Thymus (tissue), 11 donors: ENCODE measurements around the gene GARRE1. TPM values are rescaled to one million over a fixed set of nuclear protein-coding genes. Genes with fewer than 3 reads are reported as not detected.
A peak's percentile ranks its signal among the peaks of the same experiment; 100 is the strongest.

Experiments used
- DNase-seq, 9 donors: peaks; one replicate each; pipeline ENCODE4 v3.0.0-alpha.2; 2013; ENCODE audit warnings: low spot score in 9 of 9, low read depth in 6 of 9, missing footprints in 1 of 9
- H3K27ac ChIP-seq, 2 donors: one replicate each; pipeline ENCODE4 v1.5.1; 2013; ENCODE audit warnings: control low read depth in 1 of 2, low read depth in 1 of 2, low read length in 1 of 2, mild to moderate bottlenecking in 1 of 2, moderate library complexity in 1 of 2
- H3K27me3 ChIP-seq, 2 donors: one replicate each; pipeline ENCODE4 v1.5.1; 2013; ENCODE audit warnings: low read length in 1 of 2; ENCODE audit not compliant: control insufficient read depth in 2 of 2, insufficient read depth in 1 of 2
- H3K36me3 ChIP-seq, 2 donors: one replicate each; pipeline ENCODE4 v1.5.1; 2013; ENCODE audit warnings: low read length in 1 of 2, mild to moderate bottlenecking in 1 of 2, moderate library complexity in 1 of 2; ENCODE audit not compliant: control insufficient read depth in 2 of 2, insufficient read depth in 2 of 2
- H3K4me1 ChIP-seq, 2 donors: one replicate each; pipeline ENCODE4 v1.5.1; 2013; ENCODE audit warnings: low read length in 2 of 2; ENCODE audit not compliant: control insufficient read depth in 2 of 2, insufficient read depth in 2 of 2
- H3K4me3 ChIP-seq, 2 donors: one replicate each; pipeline ENCODE4 v1.5.1; 2013; ENCODE audit warnings: low read length in 2 of 2, control low read depth in 1 of 2, mild to moderate bottlenecking in 1 of 2
- H3K9me3 ChIP-seq, 2 donors: one replicate each; pipeline ENCODE4 v1.5.1; 2013; ENCODE audit warnings: low read length in 1 of 2, mild to moderate bottlenecking in 1 of 2; ENCODE audit not compliant: control insufficient read depth in 2 of 2, insufficient read depth in 1 of 2
- WGBS: extraction: QIAGEN DNeasy Blood & Tissue Kit; methylation state at CpG from one replicate; pipeline ENCODE4 v1.1.7; 2013; 5-methylcytosine and 5-hydroxymethylcytosine counted together
- polyA plus RNA-seq: library from polyadenylated mRNA; stranded (reverse); fragments of 200-250 nt; gene quantifications from one replicate; pipeline ENCODE4 v1.2.3, GENCODE V29; 2013
- total RNA-seq: library from RNA; stranded (reverse); fragments of 120-200 nt; gene quantifications from one replicate; pipeline ENCODE4 v1.2.4, GENCODE V29; 2013
- donor health status: healthy.

Gene GARRE1
- total and polyA plus RNA-seq, 2 donors: 7.4 to 12.3 TPM

DNA sequence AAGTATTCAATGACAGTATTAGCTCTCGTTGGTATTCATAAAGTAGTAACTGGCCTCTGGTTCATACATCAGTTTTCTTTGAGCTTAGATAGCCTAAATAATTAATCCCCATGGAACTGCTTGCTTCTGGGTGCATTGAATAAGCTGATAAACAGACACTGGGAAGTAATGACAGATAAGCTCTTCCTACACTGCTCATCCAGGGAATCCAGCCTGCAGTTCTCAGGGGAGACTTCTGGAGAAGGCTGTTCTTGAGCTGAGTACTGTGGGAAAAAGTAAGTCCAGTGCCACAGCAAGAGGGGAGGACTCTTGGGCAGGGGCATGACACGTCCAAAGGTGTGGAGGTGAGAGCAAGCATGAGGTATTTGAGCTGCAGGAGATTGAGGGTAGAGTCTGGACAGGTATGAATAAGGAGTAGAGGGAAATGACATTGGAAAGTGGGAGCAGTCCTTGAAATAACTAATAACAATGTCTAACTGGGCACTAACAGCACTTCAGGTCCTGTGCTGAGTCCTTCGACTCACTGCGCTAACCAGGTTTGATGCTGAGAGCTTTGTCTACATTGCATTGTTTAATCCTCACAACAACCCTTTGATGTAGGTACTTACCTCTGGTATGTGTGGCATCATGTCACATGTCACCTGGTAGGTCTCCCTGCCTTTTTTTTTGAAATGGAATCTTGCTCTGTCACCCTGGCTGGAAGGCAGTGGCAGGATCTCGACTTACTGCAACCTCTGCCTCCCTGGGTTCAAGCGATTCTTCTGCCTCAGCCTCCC, 7.2 kb downstream of the GARRE1 start:
- H3K4me1 ChIP-seq: peaks cover 0 to 2% of the 10 kb centered on the region in 2 donors
- WGBS: 95% methylated on average over 6 of the region's 6 CpGs
- DNase-seq: no peak
- no peaks in the 10 kb centered on the region for H3K9me3 ChIP-seq
- no peaks in the 10 kb centered on the region for H3K27me3 ChIP-seq
- H3K27ac ChIP-seq: no peak overlapping the region
- H3K36me3 ChIP-seq: peaks cover 0 to 6% of the 10 kb centered on the region in 2 donors
- no peak overlapping the region for H3K4me3 ChIP-seq

DNA sequence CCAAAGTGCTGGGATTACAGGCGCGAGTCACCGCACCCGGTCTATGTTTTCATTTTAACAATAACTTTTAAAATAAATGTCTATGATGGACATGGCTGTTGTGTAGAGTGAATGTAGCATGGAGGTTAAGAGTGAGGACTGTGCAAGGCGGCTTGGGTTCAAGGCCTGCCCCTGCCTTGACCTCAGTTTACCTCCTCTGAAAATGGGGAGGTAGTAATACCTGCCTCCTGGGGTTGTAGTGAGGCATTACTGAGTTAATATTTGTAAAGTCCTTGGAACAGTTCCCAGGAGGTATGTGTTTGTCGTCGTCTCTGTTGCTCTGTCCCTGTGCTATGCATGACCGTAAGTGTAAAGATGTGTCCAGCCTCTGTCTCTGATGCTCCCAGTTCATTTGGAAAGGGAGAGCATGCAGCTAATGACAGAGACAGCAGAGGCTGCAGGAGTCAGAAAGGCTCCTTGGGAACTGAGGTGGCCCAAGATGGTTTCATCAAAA, 9.4 kb downstream of the GARRE1 start:
- no peak overlapping the region for H3K4me3 ChIP-seq
- peaks cover 0 to 9% of the 10 kb centered on the region in 2 donors for H3K36me3 ChIP-seq
- 96% methylated on average over 8 of the region's 8 CpGs for WGBS
- H3K4me1 ChIP-seq: peaks cover 0 to 2% of the 10 kb centered on the region in 2 donors
- no peak overlapping the region for H3K27ac ChIP-seq
- no peaks in the 10 kb centered on the region for H3K9me3 ChIP-seq
- no peaks in the 10 kb centered on the region for H3K27me3 ChIP-seq
- no peak for DNase-seq

DNA sequence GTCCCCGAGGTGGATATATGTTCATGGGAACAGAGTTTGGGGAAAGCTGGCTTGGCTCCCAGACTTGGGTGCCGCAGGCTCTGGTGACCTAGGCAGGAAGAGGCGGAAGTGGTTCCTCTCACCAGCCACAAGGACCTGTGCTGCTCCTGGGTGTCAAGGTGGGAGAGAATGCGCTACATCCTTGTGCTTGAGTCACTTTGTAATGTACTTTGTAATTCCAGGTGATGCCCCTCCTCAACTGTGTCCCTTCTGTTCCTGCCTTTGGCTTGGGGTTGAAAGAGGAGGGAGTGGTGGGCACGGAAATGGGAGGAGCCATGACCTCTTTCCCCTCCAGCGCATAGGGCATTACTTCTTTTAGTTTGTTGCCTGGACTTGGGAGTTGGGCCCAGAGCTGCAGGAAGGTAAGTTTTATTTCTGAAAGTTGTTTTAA, 10.9 kb downstream of the GARRE1 start:
- Histone ChIP-seq H3K9me3 (no peaks in the 10 kb centered on the region), H3K4me1 (peaks cover 2 to 13% of the 10 kb centered on the region in 2 donors)
- 92% methylated on average over 6 of the region's 6 CpGs for WGBS

DNA sequence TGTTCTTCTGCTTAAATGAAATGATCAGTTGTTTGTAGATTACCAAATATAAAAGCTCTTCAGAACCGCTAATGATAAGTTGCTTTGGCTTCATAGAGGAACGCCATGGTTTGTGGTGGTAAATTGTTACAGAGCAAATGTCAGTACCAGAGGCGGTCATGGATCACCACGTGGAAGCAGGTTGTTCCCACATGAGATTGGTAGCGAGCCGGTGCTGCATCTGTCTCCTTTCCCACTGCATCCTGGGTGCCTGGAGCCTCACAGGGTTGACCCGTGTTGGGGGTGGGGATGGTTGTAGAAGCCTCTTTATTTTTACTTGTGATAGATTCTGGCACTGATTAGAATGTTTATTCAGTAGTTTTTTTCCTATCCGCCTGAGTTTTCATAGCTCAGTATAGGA, 14.7 kb downstream of the GARRE1 start:
- Histone ChIP-seq H3K36me3 (peaks cover 0 to 9% of the 10 kb centered on the region in 2 donors), H3K9me3 (no peaks in the 10 kb centered on the region), H3K4me3 (no peak overlapping the region), H3K27me3 (no peaks in the 10 kb centered on the region), H3K27ac (peak overlapping the region in 1 of 2 donors; percentile 59), H3K4me1 (peaks cover 2 to 21% of the 10 kb centered on the region in 2 donors)
- WGBS: 83% methylated on average over 8 of the region's 8 CpGs
- DNase-seq: no peak

More for the DNA sequence above, 10.9 kb downstream of the GARRE1 start:
- H3K27ac ChIP-seq: no peak overlapping the region
- no peak for DNase-seq
- H3K36me3 ChIP-seq: peaks cover 0 to 9% of the 10 kb centered on the region in 2 donors
- H3K4me3 ChIP-seq: no peak overlapping the region
- H3K27me3 ChIP-seq: no peaks in the 10 kb centered on the region

DNA sequence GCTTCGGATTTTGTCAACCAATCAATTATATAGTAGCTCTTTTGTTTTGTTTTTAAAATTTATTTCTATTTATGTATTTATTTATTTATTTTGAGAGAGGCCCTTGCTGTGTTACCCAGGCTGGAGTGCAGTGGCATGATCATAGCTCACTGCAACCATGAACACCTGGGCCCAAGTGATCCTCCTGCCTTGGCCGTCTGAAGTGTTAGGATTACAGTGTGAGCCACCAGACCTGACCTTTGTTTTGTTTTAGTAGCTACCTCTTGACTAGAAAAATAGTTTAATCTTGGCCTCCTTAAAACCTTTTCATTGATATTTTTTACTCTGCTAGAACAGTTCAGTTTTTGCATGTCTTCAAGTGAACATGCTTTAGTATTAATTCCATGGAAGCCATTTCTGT, 15.1 kb downstream of the GARRE1 start:
- Histone ChIP-seq H3K9me3 (no peaks in the 10 kb centered on the region), H3K27me3 (no peaks in the 10 kb centered on the region), H3K4me3 (no peak overlapping the region), H3K4me1 (peaks cover 6 to 21% of the 10 kb centered on the region in 2 donors), H3K27ac (peak overlapping the region; percentile 75 to 84), H3K36me3 (peaks cover 0 to 9% of the 10 kb centered on the region in 2 donors)
- no peak for DNase-seq
- 52% methylated on average over 2 of the region's 2 CpGs for WGBS

DNA sequence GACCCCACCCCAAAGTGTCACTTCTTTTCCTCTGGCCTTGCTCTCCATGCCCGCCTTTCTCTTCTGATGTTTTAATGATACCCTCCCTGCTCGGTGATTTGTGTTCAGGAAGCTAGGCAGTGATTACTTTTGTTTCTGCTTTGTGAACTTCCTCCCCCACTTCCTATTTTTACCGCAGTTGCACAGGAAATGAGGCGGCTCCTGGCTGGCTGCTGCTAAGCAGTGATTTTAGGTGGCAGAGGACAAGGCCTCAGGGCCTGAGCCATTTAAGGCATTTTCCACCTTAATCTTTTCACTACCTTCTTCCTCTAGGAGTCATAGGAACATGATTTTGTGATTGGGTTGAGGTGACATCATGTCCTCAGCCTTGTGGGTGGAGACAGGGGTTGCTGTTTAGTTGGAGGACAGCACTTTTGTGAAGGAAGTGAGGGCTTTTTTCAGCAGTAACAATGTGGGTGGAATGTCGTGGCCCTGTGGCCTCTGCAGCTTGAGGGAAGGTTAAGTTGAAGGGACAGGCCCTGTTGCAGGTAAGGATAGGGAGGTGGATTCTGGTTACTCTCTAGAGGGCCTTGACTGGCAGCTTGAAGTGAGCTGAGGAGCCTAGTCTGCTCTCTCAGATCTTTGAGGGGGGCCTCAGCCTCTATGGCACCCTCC, 15.7 kb downstream of the GARRE1 start:
- no peaks in the 10 kb centered on the region for H3K27me3 ChIP-seq
- H3K4me3 ChIP-seq: peak overlapping the region in 1 of 2 donors; percentile 18
- peaks cover 7 to 20% of the 10 kb centered on the region in 2 donors for H3K4me1 ChIP-seq
- DNase-seq: peak in 7 of 9 donors; percentile 26 to 80 (median 52)
- 13% methylated on average over 5 of the region's 5 CpGs for WGBS
- peak overlapping the region; percentile 84 to 90 for H3K27ac ChIP-seq
- no peaks in the 10 kb centered on the region for H3K9me3 ChIP-seq
- peaks cover 0 to 9% of the 10 kb centered on the region in 2 donors for H3K36me3 ChIP-seq

DNA sequence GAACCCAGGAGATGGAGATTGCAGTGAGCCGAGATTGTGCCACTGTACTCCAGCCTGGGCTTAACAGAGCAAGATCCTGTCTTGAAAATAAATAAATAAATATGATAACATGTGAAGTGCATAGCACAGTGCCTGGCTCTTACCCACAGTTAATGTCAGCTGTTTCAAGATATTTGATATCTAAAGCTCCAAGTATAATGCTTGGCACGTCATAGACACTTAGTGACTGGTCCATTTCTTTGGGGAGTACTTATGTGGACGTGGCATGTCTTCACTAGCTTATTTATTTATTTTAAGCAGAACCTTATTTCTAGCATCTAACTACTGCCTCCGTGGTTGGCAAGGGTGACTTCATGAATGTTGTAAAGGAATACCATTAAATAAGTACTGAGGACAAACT, 18.8 kb downstream of the GARRE1 start:
- Histone ChIP-seq H3K4me1 (peaks cover 7 to 19% of the 10 kb centered on the region in 2 donors), H3K27ac (no peak overlapping the region), H3K4me3 (no peak overlapping the region), H3K9me3 (no peaks in the 10 kb centered on the region), H3K27me3 (no peaks in the 10 kb centered on the region), H3K36me3 (no peaks in the 10 kb centered on the region)
- 96% methylated on average over 4 of the region's 4 CpGs for WGBS
- DNase-seq: no peak

DNA sequence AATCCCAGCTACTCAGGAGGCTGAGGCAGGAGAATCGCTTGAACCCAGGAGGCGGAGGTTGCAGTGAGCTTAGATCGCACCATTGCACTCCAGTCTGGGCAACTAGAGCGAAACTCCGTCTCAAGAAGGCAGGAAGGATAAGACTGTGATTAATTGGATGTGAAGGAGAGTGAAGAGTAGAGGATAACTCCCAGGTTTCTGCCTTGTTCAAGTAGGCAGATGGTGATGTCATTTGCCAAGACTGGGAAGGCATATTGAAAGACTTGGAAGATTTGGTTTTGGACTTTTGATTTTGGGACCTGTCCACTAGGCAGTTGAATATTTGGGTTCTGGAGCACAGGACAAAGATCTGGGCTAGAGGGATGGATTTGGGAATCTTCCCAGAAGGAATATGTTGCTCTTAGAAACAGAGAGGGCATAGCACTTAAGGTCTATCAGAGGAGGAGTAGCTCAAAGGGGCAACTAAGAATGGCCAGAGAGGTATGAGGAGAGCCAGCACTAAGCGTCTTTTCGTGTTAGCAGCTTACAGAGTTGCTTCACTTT, 20.0 kb downstream of the GARRE1 start:
- Histone ChIP-seq H3K27me3 (no peaks in the 10 kb centered on the region), H3K27ac (no peak overlapping the region), H3K4me3 (no peak overlapping the region), H3K36me3 (no peaks in the 10 kb centered on the region), H3K4me1 (peaks cover 7 to 16% of the 10 kb centered on the region in 2 donors), H3K9me3 (no peaks in the 10 kb centered on the region)
- no peak for DNase-seq
- 97% methylated on average over 7 of the region's 7 CpGs for WGBS
